DOHH2 (cell line): ENCODE data around the gene TMEM258.

Source experiments
- CTCF ChIP-seq: fragments of 200-600 bp; sonication (generic); IDR thresholded peaks from one replicate; pipeline ENCODE4 v1.5.1; 2014; ENCODE audit warnings: antibody characterized with exemption, mild to moderate bottlenecking, low read depth, low read length; ENCODE audit not compliant: poor library complexity, severe bottlenecking
- EZH2phosphoT487 ChIP-seq: fragments of 200-600 bp; sonication (generic); IDR thresholded peaks from 2 replicates; pipeline ENCODE4 v1.6.1; 2017; ENCODE audit warnings: borderline replicate concordance, mild to moderate bottlenecking, antibody characterized with exemption, low read length, moderate library complexity, mixed read lengths

GRCh38 chr11:61771195-61771894 lies 21.1 kb downstream of the TMEM258 start:
- TF ChIP-seq CTCF: no peak
- TF ChIP-seq EZH2phosphoT487: no peak
